Endothelial cell of umbilical vein (primary cell): ENCODE data around the gene EML3. TPM values are rescaled to one million over a fixed set of nuclear protein-coding genes. Genes with fewer than 3 reads are reported as not detected.

Experiments
- BruUV-seq: library from RNA; stranded (reverse); fragments of 400-500 nt; replicated peaks from 2 replicates; lab custom pipeline; 2021; lab: Mats Ljungman, UMichigan
- CTCF ChIA-PET: fragments of 300-600, 350-600 bp; sonication (Branson Sonifier 250); formaldehyde crosslinking; loops from one replicate; lab custom pipeline; 2021; ENCODE audit warnings: antibody characterized with exemption, inconsistent platforms; lab: Charles Lee
- POLR2A ChIA-PET: fragments of 300-600, 350-600 bp; sonication (Branson Sonifier 250); formaldehyde crosslinking; loops from one replicate; lab custom pipeline; 2021; ENCODE audit warnings: antibody characterized with exemption, inconsistent platforms; lab: Charles Lee
- DNase-seq: peaks from one replicate; pipeline ENCODE4 v3.0.0-alpha.2; 2011; ENCODE audit warnings: low read depth, low spot score
- FAIRE-seq: peaks from 2 replicates; lab custom pipeline; 2011; peaks lifted over from hg19 to GRCh38; lab: Jason Lieb, UNC
- H2AFZ ChIP-seq: 2 replicates; pipeline ENCODE4 v1.6.0; 2012; ENCODE audit warnings: low read depth, low read length, control low read depth, inconsistent platforms
- H3K27ac ChIP-seq: 2 replicates; pipeline ENCODE4 v1.5.1; 2011; ENCODE audit warnings: low read depth, mild to moderate bottlenecking, control low read depth, low read length, moderate library complexity; ENCODE audit not compliant: insufficient read depth
- H3K27me3 ChIP-seq, 2 experiments: 2 replicates each; pipeline versions ENCODE4 v1.6.0 to v1.6.1; 2011; ENCODE audit warnings: low read length in 2 of 2, mixed read lengths in 1 of 2; ENCODE audit not compliant: control insufficient read depth in 2 of 2, insufficient read depth in 2 of 2
- H3K36me3 ChIP-seq, 2 experiments: 2 replicates in 1 of 2; 3 replicates in 1 of 2; pipeline ENCODE4 v1.5.1; 2011; ENCODE audit warnings: low read length in 2 of 2, mild to moderate bottlenecking in 1 of 2, moderate library complexity in 1 of 2; ENCODE audit not compliant: control insufficient read depth in 2 of 2, insufficient read depth in 2 of 2; ENCODE audit errors: extremely low read depth in 1 of 2
- H3K4me1 ChIP-seq: 3 replicates; pipeline ENCODE4 v1.5.1; 2011; ENCODE audit warnings: mild to moderate bottlenecking, low read length; ENCODE audit not compliant: control insufficient read depth, insufficient read depth; ENCODE audit errors: extremely low read depth
- H3K4me2 ChIP-seq: 2 replicates; pipeline ENCODE4 v1.6.1; 2011; ENCODE audit warnings: low read length, control low read depth, mixed read lengths; ENCODE audit not compliant: insufficient read depth
- H3K4me3 ChIP-seq, 3 experiments: fragments of 200-600 bp in 1 of 3; sonication (generic), shearing (Covaris generic) in 1 of 3; replicated peaks in 1 of 3; 2 replicates each; pipeline ENCODE4 v1.5.1; 2011 to 2016; ENCODE audit warnings: control low read depth in 3 of 3, low read length in 3 of 3, mild to moderate bottlenecking in 2 of 3, inconsistent platforms in 1 of 3, low read depth in 1 of 3, moderate library complexity in 1 of 3; ENCODE audit not compliant: insufficient read depth in 1 of 3
- H3K79me2 ChIP-seq: 2 replicates; pipeline ENCODE4 v1.6.0; 2012; ENCODE audit warnings: low read length, inconsistent platforms; ENCODE audit not compliant: control insufficient read depth, insufficient read depth
- H3K9ac ChIP-seq: replicated peaks from 2 replicates; pipeline ENCODE3; 2011; ENCODE audit warnings: low read length, control low read depth; ENCODE audit not compliant: insufficient read depth; ENCODE audit errors: extremely low read depth
- H3K9me1 ChIP-seq: replicated peaks from 3 replicates; pipeline ENCODE4 v1.6.0; 2011; ENCODE audit warnings: mild to moderate bottlenecking, low read length; ENCODE audit not compliant: control insufficient read depth, insufficient read depth; ENCODE audit errors: extremely low read depth
- H3K9me3 ChIP-seq: replicated peaks from 2 replicates; pipeline ENCODE4 v1.5.1; 2012; ENCODE audit warnings: low read length, inconsistent platforms; ENCODE audit not compliant: control insufficient read depth, insufficient read depth
- H4K20me1 ChIP-seq: replicated peaks from 2 replicates; pipeline ENCODE3; 2011; ENCODE audit warnings: mild to moderate bottlenecking, low read length; ENCODE audit not compliant: control insufficient read depth, insufficient read depth; ENCODE audit errors: extremely low read depth
- POLR2A ChIP-seq: IDR thresholded peaks from 2 replicates; pipeline ENCODE4 v1.6.1; 2012; ENCODE audit warnings: low read depth, mild to moderate bottlenecking, control low read depth, low read length
- POLR2AphosphoS5 ChIP-seq: IDR thresholded peaks from 2 replicates; pipeline ENCODE4 v1.6.1; 2012; ENCODE audit warnings: low read depth, mild to moderate bottlenecking, control low read depth, low read length, moderate library complexity; ENCODE audit not compliant: insufficient read depth
- dilution Hi-C: fragments of 300-500 bp; cut with MboI; formaldehyde crosslinking; loops from one replicate; pipeline ENCODE4 v1.15.0; 2019; ENCODE audit warnings: low sequenced_read_pairs; ENCODE audit not compliant: extremely low pct_ligation_motif_present
- intact Hi-C: fragments of 100-400 bp; cut with micrococcal nuclease; formaldehyde crosslinking; loops from one replicate; pipeline ENCODE4 v1.10.0; 2022
- polyA plus RNA-seq, 4 experiments: library from polyadenylated mRNA; depleted of rRNA in 3 of 4; stranded (reverse) in 3 of 4; unstranded in 1 of 4; fragments of >200 nt; gene quantifications; 2 replicates each; pipeline versions ENCODE4 v1.2.1 to v1.2.3, GENCODE V29; 2011 to 2012; ENCODE audit warnings: missing spikeins in 1 of 4
- total RNA-seq: library from RNA; stranded (reverse); gene quantifications from 2 replicates; pipeline ENCODE4 v1.2.3, GENCODE V29; 2021
- TF ChIP-seq, protein P1 (sequence below), 2 donors: IDR thresholded peaks; 1 replicate in 1 of 2; 2 replicates in 1 of 2; pipeline ENCODE4 v1.5.1; 2011; ENCODE audit warnings: low read length in 2 of 2, mild to moderate bottlenecking in 2 of 2, moderate library complexity in 2 of 2, control low read depth in 1 of 2, inconsistent platforms in 1 of 2, low read depth in 1 of 2; ENCODE audit not compliant: insufficient read depth in 1 of 2; ENCODE audit errors: extremely low read depth in 1 of 2

Gene EML3
- total and polyA plus RNA-seq, 2 donors (not counting 3 experiments of a cell fraction or from before 2014, with no cell fraction given) = 75.7 to 101 TPM

GRCh38 chr11:62601122-62601371 is 11.5 kb downstream of the EML3 start:
- Histone ChIP-seq H3K4me2 (no peak overlapping the region), H3K27me3 (no peaks in the 10 kb centered on the region), H3K36me3 (peaks cover 16 to 28% of the 10 kb centered on the region in 2 experiments), H3K4me3 (peak overlapping the region; percentile 61 to 98 (median 92)), H3K9me1 (no peaks in the 10 kb centered on the region), H4K20me1 (no peaks in the 10 kb centered on the region), H3K9me3 (no peaks in the 10 kb centered on the region), H3K4me1 (peaks cover 19% of the 10 kb centered on the region), H3K79me2 (peaks cover 45% of the 10 kb centered on the region), H2AFZ (no peak overlapping the region), H3K9ac (peak overlapping the region; percentile 89), H3K27ac (peak overlapping the region; percentile 54)
- dilution Hi-C loops (no loop called here), intact Hi-C loops (loop anchor here (1.0 to 2.0 kb wide), 2 partner anchors 11 to 106 kb away; partner anchors contain the start of genes BSCL2, EML3 and GNG3)
- DNase-seq (no peak), FAIRE-seq (no peak)
- no TSS peak for BruUV-seq
- CTCF ChIA-PET = interaction anchor here (1.0 to 3.8 kb wide), 5 partner anchors 9 to 206 kb away, joined by 3 to 29 read pairs (median 13); partner anchors contain the start of genes B3GAT3, EML3 and TUT1
- TF ChIP-seq POLR2A (peak; percentile 52), POLR2AphosphoS5 (no peak)
- TF ChIP-seq, protein P1, sequence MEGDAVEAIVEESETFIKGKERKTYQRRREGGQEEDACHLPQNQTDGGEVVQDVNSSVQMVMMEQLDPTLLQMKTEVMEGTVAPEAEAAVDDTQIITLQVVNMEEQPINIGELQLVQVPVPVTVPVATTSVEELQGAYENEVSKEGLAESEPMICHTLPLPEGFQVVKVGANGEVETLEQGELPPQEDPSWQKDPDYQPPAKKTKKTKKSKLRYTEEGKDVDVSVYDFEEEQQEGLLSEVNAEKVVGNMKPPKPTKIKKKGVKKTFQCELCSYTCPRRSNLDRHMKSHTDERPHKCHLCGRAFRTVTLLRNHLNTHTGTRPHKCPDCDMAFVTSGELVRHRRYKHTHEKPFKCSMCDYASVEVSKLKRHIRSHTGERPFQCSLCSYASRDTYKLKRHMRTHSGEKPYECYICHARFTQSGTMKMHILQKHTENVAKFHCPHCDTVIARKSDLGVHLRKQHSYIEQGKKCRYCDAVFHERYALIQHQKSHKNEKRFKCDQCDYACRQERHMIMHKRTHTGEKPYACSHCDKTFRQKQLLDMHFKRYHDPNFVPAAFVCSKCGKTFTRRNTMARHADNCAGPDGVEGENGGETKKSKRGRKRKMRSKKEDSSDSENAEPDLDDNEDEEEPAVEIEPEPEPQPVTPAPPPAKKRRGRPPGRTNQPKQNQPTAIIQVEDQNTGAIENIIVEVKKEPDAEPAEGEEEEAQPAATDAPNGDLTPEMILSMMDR (IDR thresholded peaks at IDR 0.05; ENCODE audit: extremely low read depth in 1 of 2, insufficient read depth in 1 of 2, low read depth in 1 of 2, low read length in 2 of 2) = no peak
- POLR2A ChIA-PET = interaction anchor here (1.0 to 2.1 kb wide), 5 partner anchors 10 to 240 kb away, joined by 5 to 19 read pairs (median 5); partner anchors contain the start of genes C11orf98, CSKMT, EEF1G and TUT1
